Left renal cortex interstitium (tissue), 4 donors: ENCODE data around the gene C10orf53. TPM values are rescaled to one million over a fixed set of nuclear protein-coding genes. Genes with fewer than 3 reads are reported as not detected.
"Not testable (repeated sequence)": the region's sequence is repeated elsewhere in the genome, so short reads cannot be mapped to it uniquely, and the experiment has no call there.

Experiments used
- DNase-seq, 4 donors: peaks; one replicate each; pipeline ENCODE4 v3.0.0-alpha.2; 2013; ENCODE audit warnings: low read depth in 4 of 4, low spot score in 2 of 4, missing footprints in 1 of 4
- polyA plus RNA-seq, 4 donors: library from polyadenylated mRNA; unstranded; fragments of 120-200 nt; gene quantifications; one replicate each; pipeline ENCODE4 v1.2.1, GENCODE V29; 2013; ENCODE audit not compliant: insufficient read length in 4 of 4

Gene C10orf53
- polyA plus RNA-seq, 4 donors, result 0.08 TPM; not detected in 3

- no peak for DNase-seq
These were observed 3.4 kb downstream of the C10orf53 start for GRCh38 chr10:49682879-49683278.

GRCh38 chr10:49686651-49687050, 7.2 kb downstream of the C10orf53 start:
- no peak for DNase-seq

DNA sequence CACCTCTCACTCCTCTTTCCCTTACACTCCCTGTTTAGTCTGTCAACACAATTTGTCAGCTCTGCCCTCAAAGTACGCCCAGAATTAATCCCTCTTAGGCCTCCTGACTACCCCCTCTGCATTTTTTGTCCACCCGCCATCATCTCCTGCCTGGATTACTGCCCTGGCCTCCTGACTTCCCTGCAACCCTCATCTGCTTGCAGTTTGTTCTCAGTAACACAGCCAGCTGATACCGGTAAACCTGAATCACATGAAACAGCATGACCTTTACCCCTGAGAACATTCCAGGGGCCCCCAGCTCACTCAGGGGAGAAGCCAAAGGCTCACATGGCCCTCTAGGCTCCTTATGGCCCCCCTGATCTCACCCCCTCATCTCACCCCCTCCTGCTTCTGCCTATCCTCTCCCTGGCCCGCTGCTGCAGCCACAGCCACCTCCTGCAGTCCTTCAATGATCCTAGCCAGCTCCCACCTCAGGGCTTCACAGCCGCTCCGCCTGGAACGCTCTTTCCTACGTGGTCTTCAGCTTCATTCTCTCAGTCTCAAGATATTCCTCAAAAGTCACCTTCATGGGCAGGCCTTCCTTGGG, 8.9 kb downstream of the C10orf53 start:
- DNase-seq, result no peak

DNA sequence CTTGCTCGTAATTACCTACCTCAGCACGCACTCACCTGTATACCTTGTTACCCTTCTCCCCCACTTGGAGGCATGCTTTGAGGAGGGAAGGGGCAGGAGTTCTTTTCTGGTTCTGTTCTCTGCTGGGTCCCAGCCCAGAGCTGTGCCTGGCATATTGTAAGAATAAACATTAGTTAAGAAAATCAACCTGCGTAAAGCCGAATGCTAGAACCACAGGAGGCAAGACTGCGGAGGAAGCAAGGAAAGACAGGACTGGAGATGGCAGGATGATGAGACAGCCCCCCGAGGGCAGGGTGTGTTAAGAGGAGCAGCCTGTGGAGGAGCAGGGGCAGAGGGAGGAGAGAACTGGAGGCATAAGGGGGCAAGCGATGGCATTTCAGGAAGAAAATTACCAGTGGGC, 9.5 kb downstream of the C10orf53 start:
- no peak for DNase-seq

- DNase-seq, result no peak
These were observed 10.5 kb downstream of the C10orf53 start for GRCh38 chr10:49689882-49690510.

DNA sequence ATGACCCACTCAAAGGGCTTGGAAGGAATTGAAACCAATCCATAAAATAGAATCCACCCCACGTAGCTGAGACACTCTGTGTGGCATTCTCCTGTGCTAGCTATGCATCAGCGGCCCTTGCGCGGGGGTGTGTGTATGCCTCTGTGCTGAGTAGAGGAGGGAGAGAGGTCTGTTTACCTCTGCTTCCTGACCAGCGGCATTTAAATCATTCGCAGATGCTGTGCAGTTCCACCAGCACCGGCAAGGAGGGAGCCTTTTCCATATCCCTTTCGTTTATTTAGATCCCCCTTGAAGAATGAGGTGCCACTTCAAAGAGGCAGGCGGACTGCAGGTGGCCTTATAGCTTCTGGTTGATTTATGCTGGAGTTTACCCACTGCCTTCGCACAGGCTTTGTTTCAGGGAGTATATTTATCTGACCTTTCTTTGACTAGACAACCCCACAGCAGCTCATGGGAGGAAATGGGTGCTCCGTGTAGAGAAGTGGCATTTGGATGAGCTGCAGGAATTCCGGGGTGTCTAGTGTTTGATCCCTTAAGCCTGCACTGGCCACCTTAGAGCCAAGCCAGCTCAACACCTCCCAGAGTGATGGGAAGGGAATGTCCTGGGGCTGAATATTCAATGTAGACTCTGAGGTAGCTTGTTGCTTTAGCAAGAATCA, 11.4 kb downstream of the C10orf53 start:
- DNase-seq, result peak in 3 of 4 donors; percentile 47 to 55 (median 47)

- DNase-seq, result no peak
These were observed 12.1 kb downstream of the C10orf53 start for GRCh38 chr10:49691588-49691987.

DNA sequence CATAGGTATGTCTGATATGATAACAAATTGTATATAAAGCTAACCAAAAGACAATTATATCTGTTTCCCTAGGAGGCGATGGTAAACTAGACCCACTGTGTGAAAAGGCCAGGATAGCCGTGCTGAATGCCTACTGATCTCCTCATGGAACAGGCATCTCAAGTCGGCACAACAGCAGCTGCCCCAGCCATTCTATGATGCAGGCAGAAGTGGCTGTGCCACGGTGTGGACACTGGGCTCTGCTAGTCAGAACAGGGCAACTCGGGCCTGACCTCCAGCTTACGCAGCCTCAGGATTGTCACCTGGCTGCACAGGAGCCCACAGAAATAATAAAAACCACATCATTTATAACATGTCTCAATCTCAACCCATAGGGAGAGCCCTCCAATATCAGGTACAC, 15.0 kb downstream of the C10orf53 start:
- DNase-seq, result no peak

GRCh38 chr10:49696311-49696710, 16.9 kb downstream of the C10orf53 start:
- DNase-seq, result no peak

DNA sequence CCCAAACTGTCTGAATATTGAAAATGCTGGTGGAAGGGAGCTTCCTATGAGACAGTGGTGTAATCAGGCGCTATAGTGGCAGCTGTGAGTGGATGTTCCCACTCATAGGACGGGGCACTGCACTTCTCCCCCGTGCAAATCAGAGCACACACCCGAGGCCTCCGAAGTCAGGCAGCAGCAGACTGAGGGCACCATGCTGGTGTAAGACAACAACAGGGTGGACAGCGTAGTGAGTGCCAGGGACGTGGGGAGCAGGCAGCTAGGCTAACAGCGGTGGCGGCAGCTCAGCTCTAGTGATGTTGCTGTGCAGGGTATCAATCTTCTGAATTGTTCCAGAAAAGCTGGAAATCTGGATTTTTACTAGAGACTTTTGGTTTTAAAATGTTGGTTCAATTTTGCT, 19.2 kb downstream of the C10orf53 start:
- DNase-seq, result no peak

DNA sequence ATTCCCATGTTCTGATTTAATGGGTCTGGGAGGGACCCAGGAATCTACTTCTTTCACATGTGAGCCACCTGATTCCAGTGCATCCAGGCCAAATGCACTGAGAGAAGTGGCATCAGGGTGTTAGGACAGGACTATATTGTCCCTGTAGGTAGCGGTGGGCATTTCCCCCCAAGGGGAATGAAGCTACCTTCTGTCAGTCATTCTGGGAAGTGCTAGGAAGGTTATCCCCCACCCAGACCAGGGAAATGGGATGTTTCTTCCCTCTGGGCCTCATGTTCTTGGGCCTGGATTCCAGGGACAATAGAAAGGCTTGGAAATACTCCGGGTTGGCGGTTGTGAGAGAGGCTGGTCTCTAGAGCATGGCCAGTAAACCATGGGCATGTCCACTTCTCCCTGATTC, 20.8 kb downstream of the C10orf53 start:
- DNase-seq, result no peak

GRCh38 chr10:49700997-49701396, 21.5 kb downstream of the C10orf53 start:
- DNase-seq, result no peak

- DNase-seq, result no peak
These were observed 28.1 kb downstream of the C10orf53 start for GRCh38 chr10:49707585-49707984.

DNA sequence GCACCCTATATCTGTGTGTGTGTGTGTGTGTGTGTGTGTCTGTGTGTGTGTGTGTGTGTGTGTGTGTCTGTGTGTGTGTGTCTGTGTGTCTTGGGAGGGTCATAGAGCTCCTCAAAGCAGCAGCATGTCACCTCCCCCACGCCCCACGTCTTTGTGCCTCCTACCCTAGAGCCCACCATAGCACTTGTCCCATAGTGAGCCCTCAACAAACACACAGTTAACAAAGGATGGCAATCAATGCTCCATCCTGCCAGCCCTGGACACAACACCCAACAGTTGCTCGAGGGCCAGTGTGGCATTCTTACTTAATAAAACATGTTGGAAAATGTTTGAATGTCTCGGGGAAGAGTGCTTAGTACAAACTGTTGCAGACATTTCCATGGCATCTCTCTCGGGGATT, 30.5 kb downstream of the C10orf53 start:
- DNase-seq, result no peak

GRCh38 chr10:49710966-49711365, 31.5 kb downstream of the C10orf53 start:
- DNase-seq, result no peak

DNA sequence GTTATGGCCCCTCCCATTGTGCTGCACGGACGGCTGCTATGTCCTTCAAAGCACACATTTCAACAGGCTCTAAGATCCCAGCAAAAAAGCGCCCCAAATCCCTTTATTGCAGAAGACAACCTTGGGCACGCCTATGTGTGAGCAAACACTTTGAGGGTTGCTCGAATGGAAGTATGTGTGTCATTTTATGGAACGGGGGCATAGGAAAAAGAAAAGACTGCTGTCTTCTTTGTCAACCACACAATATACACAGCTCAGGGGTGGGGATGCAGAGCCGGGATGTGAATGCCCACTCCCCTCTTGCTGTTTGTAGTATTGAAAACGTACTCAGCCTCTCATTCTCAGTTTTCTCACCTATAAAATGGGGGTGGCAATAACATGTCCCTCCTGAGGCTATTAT, 32.0 kb downstream of the C10orf53 start:
- DNase-seq, result no peak

- DNase-seq, result no peak
These were observed 33.8 kb downstream of the C10orf53 start for GRCh38 chr10:49713266-49713665.

- not testable (repeated sequence) for DNase-seq
These were observed 35.7 kb downstream of the C10orf53 start for GRCh38 chr10:49715157-49715556.

DNA sequence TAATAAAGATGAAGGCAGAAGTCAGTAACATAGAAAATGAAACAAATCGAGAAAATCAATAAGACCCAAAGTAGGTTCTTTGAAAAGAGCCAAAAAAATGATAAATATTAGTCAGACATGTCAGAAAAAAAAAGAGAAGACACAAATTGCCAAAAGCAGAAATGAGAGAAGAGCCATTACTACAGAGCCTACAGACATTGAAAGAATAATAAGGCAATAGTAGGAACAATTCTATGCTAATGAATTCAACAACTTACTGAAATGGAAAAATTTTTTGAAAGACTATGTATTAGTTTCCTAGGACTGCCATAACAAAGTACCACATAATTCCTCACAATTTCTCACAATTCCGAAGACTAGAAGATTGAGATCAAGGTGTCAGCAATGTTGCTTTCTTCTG, 47.1 kb downstream of the C10orf53 start:
- no peak for DNase-seq

DNA sequence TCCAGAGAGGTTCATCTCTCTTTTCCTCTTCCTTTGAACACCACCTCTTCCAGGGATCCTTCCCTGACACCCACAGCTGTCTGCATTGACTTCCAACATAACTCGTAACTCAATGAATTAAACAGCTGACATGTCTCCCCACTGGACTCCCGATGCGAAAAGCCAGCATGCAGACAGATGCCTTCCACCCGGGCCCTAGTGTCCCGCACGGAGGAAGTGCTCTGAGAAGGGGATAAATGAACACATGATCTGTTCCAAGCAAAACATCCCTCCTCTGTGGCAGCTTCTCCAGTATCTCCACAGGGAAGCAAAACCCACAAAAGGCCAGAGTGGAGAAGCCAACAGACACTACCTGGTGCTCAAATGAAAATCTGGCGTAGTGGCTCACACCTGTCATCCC, 54.4 kb downstream of the C10orf53 start:
- DNase-seq, result no peak

DNA sequence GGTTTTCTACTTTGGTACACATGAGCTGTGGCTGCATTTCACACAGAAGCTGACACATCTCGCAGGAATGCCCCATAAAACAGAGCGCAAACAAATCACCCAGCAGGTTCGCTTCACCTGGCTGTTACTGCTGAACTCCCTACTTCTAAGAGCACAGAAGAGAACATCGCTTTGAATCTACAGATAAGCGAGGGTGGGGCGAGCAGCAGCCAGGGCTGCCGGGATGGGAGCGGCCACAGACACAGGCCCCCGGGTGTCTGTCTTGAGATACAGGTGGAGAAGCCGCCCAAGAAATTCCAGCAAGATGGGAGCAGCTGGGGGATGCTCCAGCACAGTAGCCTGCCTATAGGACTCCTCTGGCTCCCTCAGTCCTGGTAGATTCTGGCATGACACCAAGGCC, 55.2 kb downstream of the C10orf53 start:
- no peak for DNase-seq

GRCh38 chr10:49735161-49735560, 55.7 kb downstream of the C10orf53 start:
- no peak for DNase-seq
